SH-SY5Y (cell line): ENCODE data around the gene PHC2.

Source experiments
- GATA2 ChIP-seq: IDR thresholded peaks from 2 replicates; pipeline ENCODE4 v1.6.1; 2011; ENCODE audit warnings: mild to moderate bottlenecking, low read depth, low read length
- GATA3 ChIP-seq: IDR thresholded peaks from 2 replicates; pipeline ENCODE4 v1.6.1; 2011; ENCODE audit warnings: low read depth, mild to moderate bottlenecking, low read length, moderate library complexity

- no peak for TF ChIP-seq GATA2
- TF ChIP-seq GATA3 = no peak
Observed at GRCh38 chr1:33306653-33307493, 124.0 kb downstream of the PHC2 start.
